Smooth muscle cell (in vitro differentiated cells): ENCODE measurements around the gene IL17RA. TPM values are rescaled to one million over a fixed set of nuclear protein-coding genes. Genes with fewer than 3 reads are reported as not detected.

Experiments used
- DNase-seq: peaks from one replicate; lab custom pipeline; 2025; ENCODE audit not compliant: unreplicated experiment; lab: John Stamatoyannopoulos, UW
- H2AFZ ChIP-seq: fragments of 200-600 bp; sonication (generic); 2 replicates; pipeline ENCODE4 v1.6.0; 2016; ENCODE audit warnings: antibody characterized with exemption, low read depth, mild to moderate bottlenecking
- H3F3A ChIP-seq: fragments of 200-600 bp; sonication (generic); 2 replicates; pipeline ENCODE4 v1.6.0; 2017; ENCODE audit warnings: antibody characterized with exemption, low read depth
- H3K27ac ChIP-seq: fragments of 200-600 bp; sonication (generic); 2 replicates; pipeline ENCODE4 v1.5.1; 2016; ENCODE audit warnings: low read depth, mild to moderate bottlenecking
- H3K27me3 ChIP-seq: fragments of 200-600 bp; sonication (generic); 2 replicates; pipeline ENCODE4 v1.6.1; 2016; ENCODE audit warnings: low read depth, mild to moderate bottlenecking
- H3K36me3 ChIP-seq: fragments of 200-600 bp; sonication (generic); 2 replicates; pipeline ENCODE4 v1.5.1; 2016; ENCODE audit warnings: low read depth
- H3K4me1 ChIP-seq: fragments of 200-600 bp; sonication (generic); 2 replicates; pipeline ENCODE4 v1.5.1; 2016; ENCODE audit warnings: low read depth
- H3K4me2 ChIP-seq: fragments of 200-600 bp; sonication (generic); 2 replicates; pipeline ENCODE4 v1.6.0; 2016; ENCODE audit warnings: mild to moderate bottlenecking
- H3K4me3 ChIP-seq: fragments of 200-600 bp; sonication (generic); 2 replicates; pipeline ENCODE4 v1.5.1; 2016; ENCODE audit warnings: mild to moderate bottlenecking
- H3K79me2 ChIP-seq: fragments of 200-600 bp; sonication (generic); 2 replicates; pipeline ENCODE4 v1.6.0; 2016; ENCODE audit warnings: low read depth, mild to moderate bottlenecking
- H3K9ac ChIP-seq: fragments of 200-600 bp; sonication (generic); 2 replicates; pipeline ENCODE4 v1.6.0; 2016; ENCODE audit warnings: low read depth
- H3K9me3 ChIP-seq: fragments of 200-600 bp; sonication (generic); replicated peaks from 2 replicates; pipeline ENCODE4 v1.5.1; 2016; ENCODE audit warnings: low read depth
- H4K20me1 ChIP-seq: fragments of 200-600 bp; sonication (generic); 2 replicates; pipeline ENCODE4 v1.6.0; 2016; ENCODE audit warnings: low read depth
- CTCF ChIP-seq: fragments of 200-600 bp; sonication (generic); IDR thresholded peaks from 2 replicates; pipeline ENCODE4 v1.5.1; 2017; ENCODE audit warnings: borderline replicate concordance, mild to moderate bottlenecking, antibody characterized with exemption; ENCODE audit not compliant: insufficient read depth, poor library complexity, severe bottlenecking
- WGBS: methylation state at CpG from one replicate; pipeline ENCODE4 v1.1.7; 2016; ENCODE audit warnings: low lambda C conversion rate; 5-methylcytosine and 5-hydroxymethylcytosine counted together
- polyA plus RNA-seq: library from polyadenylated mRNA; unstranded; fragments of >200 nt; fragmentation: Nextera tagmentation; extraction: Ambion mirVana; gene quantifications from 2 replicates; pipeline ENCODE4 v1.2.1, GENCODE V29; 2016
- total RNA-seq: library from RNA; depleted of rRNA; stranded (reverse); fragments of >200 nt; gene quantifications from 2 replicates; pipeline ENCODE4 v1.2.3, GENCODE V29; 2014

Gene IL17RA
- total and polyA plus RNA-seq, 2 experiments from 2014 or later, result 6.4 to 7.5 TPM

GRCh38 chr22:17114898-17115235 lies 30.1 kb downstream of the IL17RA start:
- H3K9ac ChIP-seq, result no peak overlapping the region
- peaks cover 9% of the 10 kb centered on the region for H3K4me1 ChIP-seq
- no peaks in the 10 kb centered on the region for H3K79me2 ChIP-seq
- H3K4me3 ChIP-seq, result no peak overlapping the region
- WGBS, result 90% methylated on average over 9 of the region's 9 CpGs
- H2AFZ ChIP-seq, result no peak overlapping the region
- no peak for TF ChIP-seq CTCF
- no peaks in the 10 kb centered on the region for H3K9me3 ChIP-seq
- H3K4me2 ChIP-seq, result no peak overlapping the region
- H3K27ac ChIP-seq, result no peak overlapping the region
- peaks cover 12% of the 10 kb centered on the region for H3K27me3 ChIP-seq
- no peaks in the 10 kb centered on the region for H3K36me3 ChIP-seq
- DNase-seq, result no peak
- H3F3A ChIP-seq, result no peaks in the 10 kb centered on the region
- no peaks in the 10 kb centered on the region for H4K20me1 ChIP-seq

DNA sequence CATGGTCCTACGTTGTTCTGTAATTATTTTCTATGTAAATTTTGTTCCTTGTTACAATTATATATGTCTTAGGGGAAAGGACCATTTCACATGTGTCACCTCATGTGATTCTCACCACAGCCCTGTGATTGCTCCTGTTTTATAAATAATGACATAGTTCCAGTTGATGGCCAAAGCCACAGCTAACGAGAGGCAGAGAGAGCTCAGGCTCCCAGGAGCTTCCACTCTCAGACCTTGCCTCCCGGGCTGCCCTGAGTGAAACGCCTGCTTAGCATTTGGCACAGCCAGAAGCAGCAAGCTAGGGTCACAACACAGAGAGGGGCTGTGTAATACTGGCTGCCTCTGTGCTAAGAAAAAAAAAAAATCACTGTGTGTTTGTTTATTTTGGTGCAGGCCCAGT lies 30.4 kb downstream of the IL17RA start:
- Histone ChIP-seq H3K9ac (no peak overlapping the region), H3K27ac (no peak overlapping the region), H3K27me3 (peaks cover 12% of the 10 kb centered on the region), H3K4me3 (no peak overlapping the region), H4K20me1 (no peaks in the 10 kb centered on the region), H2AFZ (no peak overlapping the region), H3K36me3 (no peaks in the 10 kb centered on the region), H3F3A (no peaks in the 10 kb centered on the region), H3K79me2 (no peaks in the 10 kb centered on the region), H3K4me1 (peaks cover 9% of the 10 kb centered on the region), H3K4me2 (no peak overlapping the region), H3K9me3 (no peaks in the 10 kb centered on the region)
- no peak for TF ChIP-seq CTCF
- no peak for DNase-seq
- 66% methylated on average over 4 of the region's 4 CpGs for WGBS

DNA sequence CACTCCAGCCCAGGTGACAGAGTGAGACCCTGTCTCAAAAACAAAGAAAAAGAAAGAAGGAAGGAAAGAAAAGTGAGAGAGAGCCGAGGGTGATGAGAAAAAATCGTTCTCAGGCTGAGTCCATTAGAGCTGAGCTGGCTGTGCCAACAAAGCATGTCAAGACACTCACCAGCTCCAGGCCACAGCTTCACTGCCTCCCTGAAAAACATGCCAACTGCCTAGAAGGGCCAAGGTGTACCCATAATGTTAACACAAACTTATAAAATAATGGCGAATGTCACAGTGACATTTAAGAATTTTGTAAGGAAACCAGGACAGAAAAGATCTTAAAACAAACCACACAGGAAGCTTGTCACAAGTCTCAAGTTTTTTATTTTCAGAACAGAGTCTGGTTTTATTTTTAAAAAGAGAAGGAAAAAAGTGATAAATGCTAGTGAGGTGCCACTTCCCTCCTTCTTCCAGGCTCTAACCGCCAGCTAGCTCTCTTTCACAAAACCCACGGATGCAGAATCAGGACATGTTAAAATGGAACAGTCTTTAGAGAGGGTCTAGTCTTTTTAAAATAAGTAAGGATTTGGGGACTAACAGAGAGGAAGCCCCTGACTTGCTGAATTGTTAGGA lies 31.3 kb downstream of the IL17RA start:
- H3K27ac ChIP-seq, result no peak overlapping the region
- H3F3A ChIP-seq, result no peaks in the 10 kb centered on the region
- DNase-seq, result no peak
- no peak overlapping the region for H2AFZ ChIP-seq
- H3K9me3 ChIP-seq, result no peaks in the 10 kb centered on the region
- H3K4me3 ChIP-seq, result no peak overlapping the region
- H3K79me2 ChIP-seq, result no peaks in the 10 kb centered on the region
- no peak overlapping the region for H3K9ac ChIP-seq
- H3K36me3 ChIP-seq, result no peaks in the 10 kb centered on the region
- 90% methylated on average over 5 of the region's 5 CpGs for WGBS
- H3K4me2 ChIP-seq, result no peak overlapping the region
- H4K20me1 ChIP-seq, result no peaks in the 10 kb centered on the region
- H3K27me3 ChIP-seq, result peaks cover 12% of the 10 kb centered on the region
- peaks cover 9% of the 10 kb centered on the region for H3K4me1 ChIP-seq
- TF ChIP-seq CTCF, result no peak
